ENCODE data around the gene CTNNA2.

The CTNNA2 gene

GRCh38 chr2:80410346-80410745 is 897.5 kb downstream of the CTNNA2 start:
- DNase-seq (ENCODE audit: low read depth in 2 of 2): no peak
- no peak for TF ChIP-seq CTCF (IDR thresholded peaks at IDR 0.05; ENCODE audit: low read depth, low read length)
- no peak overlapping the region for H3K4me3 ChIP-seq (replicated peaks in 1 of 2; ENCODE audit: low read depth in 2 of 2, low read length in 2 of 2)

GRCh38 chr2:80413136-80413535 is 900.3 kb downstream of the CTNNA2 start:
- TF ChIP-seq CTCF (IDR thresholded peaks at IDR 0.05; ENCODE audit: low read depth, low read length): no peak
- H3K4me3 ChIP-seq (replicated peaks in 1 of 2; ENCODE audit: low read depth in 2 of 2, low read length in 2 of 2): no peak overlapping the region
- DNase-seq (ENCODE audit: low read depth in 2 of 2): no peak

- TF ChIP-seq CTCF (IDR thresholded peaks at IDR 0.05; ENCODE audit: low read depth, low read length): no peak
- DNase-seq (ENCODE audit: low read depth in 2 of 2): no peak
Measured at GRCh38 chr2:80417737-80418136, 904.9 kb downstream of the CTNNA2 start.

GRCh38 chr2:80420530-80421208 is 907.8 kb downstream of the CTNNA2 start:
- H3K4me3 ChIP-seq (replicated peaks in 1 of 2; ENCODE audit: low read depth in 2 of 2, low read length in 2 of 2): no peak overlapping the region
- DNase-seq (ENCODE audit: low read depth in 2 of 2): no peak
- no peak for TF ChIP-seq CTCF (IDR thresholded peaks at IDR 0.05; ENCODE audit: low read depth, low read length)

More at GRCh38 chr2:80417737-80418136, 904.9 kb downstream of the CTNNA2 start:
- no peak overlapping the region for H3K4me3 ChIP-seq (replicated peaks in 1 of 2; ENCODE audit: low read depth in 2 of 2, low read length in 2 of 2)

DNA sequence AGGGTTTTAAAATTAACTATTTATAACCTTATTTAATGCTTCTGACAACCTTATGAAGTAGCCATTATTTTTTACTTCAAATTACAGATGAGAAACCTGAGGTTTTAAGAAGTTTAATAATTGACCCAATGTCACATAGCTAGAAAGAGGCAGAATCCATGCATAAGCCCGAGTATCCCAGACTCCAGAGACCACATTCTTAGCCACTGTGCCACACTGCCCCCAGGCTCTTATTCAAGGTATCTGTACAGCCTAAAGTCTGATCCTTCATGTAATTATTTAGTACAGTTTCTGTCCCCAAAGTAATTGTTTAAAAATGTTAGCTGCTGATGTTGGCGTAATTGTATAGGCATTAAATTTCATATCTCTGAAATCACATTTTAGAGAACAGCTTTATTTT is 916.4 kb downstream of the CTNNA2 start:
- no peak overlapping the region for H3K4me3 ChIP-seq (replicated peaks in 1 of 2; ENCODE audit: low read depth in 2 of 2, low read length in 2 of 2)
- DNase-seq (ENCODE audit: low read depth in 2 of 2): no peak
- no peak for TF ChIP-seq CTCF (IDR thresholded peaks at IDR 0.05; ENCODE audit: low read depth, low read length)

GRCh38 chr2:80437959-80438358 is 925.1 kb downstream of the CTNNA2 start:
- no peak for TF ChIP-seq CTCF (IDR thresholded peaks at IDR 0.05; ENCODE audit: low read depth, low read length)
- H3K4me3 ChIP-seq (replicated peaks in 1 of 2; ENCODE audit: low read depth in 2 of 2, low read length in 2 of 2): no peak overlapping the region
- DNase-seq (ENCODE audit: low read depth in 2 of 2): no peak

DNA sequence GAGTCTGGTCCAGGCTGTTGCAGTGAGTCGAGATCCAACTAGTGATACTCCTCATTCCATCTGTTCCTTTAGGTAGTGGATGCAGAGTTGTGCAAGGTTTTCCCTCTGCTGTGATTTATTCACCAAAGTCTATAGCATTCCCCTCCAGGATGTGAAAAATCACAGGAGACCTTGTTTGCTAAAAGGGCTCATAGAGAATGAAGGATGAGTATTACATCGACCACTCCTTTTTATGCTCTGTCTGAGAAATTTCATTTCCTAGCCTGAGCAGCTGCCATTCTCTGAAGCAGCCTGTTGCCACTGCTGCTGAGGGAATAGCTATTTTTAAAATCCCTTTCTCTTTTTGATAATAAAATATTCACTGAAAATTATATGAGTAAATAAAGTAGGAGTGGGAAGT is 925.8 kb downstream of the CTNNA2 start:
- TF ChIP-seq CTCF (IDR thresholded peaks at IDR 0.05; ENCODE audit: low read depth, low read length): no peak
- no peak overlapping the region for H3K4me3 ChIP-seq (replicated peaks in 1 of 2; ENCODE audit: low read depth in 2 of 2, low read length in 2 of 2)
- DNase-seq (ENCODE audit: low read depth in 2 of 2): no peak

Measured in cardiac fibroblast (primary cell).